HL-60/S4 treated with retinoic acid at 250 ng/mL for 4 days and 3 days (cell line): ENCODE results near the gene ARFRP1.

Source experiments
- in situ Hi-C: fragments of 300-500 bp; cut with MboI; formaldehyde crosslinking; loops from 2 replicates; pipeline ENCODE4 v1.7.0; 2022; ENCODE audit warnings: low sequenced_read_pairs

ARFRP1 gene, protein sequence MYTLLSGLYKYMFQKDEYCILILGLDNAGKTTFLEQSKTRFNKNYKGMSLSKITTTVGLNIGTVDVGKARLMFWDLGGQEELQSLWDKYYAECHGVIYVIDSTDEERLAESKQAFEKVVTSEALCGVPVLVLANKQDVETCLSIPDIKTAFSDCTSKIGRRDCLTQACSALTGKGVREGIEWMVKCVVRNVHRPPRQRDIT

DNA sequence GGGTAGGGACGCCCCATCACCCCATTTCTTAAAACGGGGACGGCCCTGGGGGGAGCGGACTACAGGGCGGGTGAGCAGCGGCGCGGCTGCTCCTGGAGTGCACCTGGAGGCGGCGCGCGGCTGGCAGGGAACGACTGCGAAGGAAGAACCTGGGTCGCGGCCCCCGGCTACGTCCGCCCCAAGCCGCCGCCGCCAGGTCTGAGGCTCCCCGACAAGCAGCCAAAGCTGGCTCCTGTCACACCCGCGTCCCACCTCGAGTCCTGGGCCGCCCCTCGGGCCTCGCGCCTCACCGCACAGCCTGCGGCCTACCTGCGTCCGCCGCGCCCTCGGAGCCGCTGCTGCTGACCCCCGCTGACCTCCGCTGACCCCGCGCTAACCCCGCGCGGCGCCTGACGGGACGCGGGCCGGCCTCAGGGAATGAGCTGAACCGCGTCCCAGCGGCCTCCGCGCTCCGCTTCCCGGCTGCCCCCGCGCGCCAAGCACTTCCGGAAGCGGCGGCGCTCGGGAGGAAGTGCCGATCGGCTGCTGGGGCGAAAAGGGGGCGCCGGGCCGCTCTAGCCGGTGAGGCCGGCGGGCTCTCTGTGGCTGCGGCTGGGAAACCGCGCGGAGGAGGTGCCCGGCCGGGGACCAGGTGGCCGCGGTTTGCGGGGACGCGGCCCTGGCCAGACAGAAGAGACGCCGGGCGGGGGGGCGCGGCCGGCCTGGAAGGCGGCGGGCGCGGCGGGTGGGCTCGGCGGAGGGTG is at the start of gene ARFRP1, which contains the start of gene ZGPAT:
Gene ARFRP1, minus strand, starts transcription at position 419 of the 743 bp plus-strand sequence. CDS start 885 bp downstream, outside the sequence.
Gene ZGPAT, plus strand, starts transcription at position 482 of the 743 bp plus-strand sequence. CDS start 542 bp downstream, outside the sequence.
- in situ Hi-C loops = no loop called here

DNA sequence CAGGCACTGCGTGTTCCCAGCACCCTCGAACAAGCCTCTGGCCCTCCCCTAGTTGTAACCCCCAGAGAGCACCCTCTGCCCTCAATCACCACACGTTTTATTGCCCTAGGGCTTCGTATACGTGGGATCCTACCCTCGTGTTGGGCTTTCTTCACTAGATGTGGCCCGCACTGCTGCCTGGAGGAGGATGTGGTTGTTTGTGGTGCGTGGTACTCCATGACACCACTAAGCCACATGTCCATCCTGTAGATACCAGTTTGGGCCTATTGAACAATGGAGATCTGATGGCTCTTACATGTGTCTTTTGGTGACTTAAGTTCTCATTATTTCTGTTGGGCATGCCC is 48.8 kb upstream of the ARFRP1 start:
- in situ Hi-C loops = no loop called here

DNA sequence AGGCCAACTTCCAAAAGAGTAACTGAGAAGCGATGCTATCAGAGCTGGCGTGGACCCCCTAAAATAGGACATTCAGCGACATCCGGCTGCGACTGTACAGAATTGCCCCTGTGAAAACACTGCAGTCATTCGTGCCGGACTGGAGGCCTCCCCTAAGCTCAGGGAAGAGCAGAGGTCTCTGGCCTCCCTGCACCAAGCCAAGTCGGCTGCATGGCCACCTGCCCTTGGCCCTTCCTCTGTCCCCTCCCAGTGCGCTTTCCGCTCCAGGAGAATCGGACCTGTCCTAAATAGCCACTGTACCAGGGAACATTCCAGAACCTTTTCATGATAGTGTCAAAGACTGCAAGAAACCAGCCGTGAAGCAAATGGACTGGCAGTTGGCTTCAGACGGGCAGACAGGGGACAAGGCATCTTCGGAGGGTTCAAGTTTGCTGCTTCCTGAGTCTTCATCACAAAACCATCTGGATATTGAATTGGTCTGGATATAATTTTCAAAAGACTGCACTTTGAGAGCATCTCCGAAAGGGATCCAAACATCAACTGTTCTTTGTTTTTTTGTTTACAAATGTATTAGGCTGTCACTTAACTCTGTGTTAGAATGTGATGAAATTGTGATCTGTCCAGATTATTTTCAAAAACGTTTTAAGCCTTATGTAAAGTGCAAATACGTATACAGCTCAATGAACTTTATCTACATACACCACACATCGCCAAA is 48.3 kb upstream of the ARFRP1 start:
- in situ Hi-C loops = no loop called here

DNA sequence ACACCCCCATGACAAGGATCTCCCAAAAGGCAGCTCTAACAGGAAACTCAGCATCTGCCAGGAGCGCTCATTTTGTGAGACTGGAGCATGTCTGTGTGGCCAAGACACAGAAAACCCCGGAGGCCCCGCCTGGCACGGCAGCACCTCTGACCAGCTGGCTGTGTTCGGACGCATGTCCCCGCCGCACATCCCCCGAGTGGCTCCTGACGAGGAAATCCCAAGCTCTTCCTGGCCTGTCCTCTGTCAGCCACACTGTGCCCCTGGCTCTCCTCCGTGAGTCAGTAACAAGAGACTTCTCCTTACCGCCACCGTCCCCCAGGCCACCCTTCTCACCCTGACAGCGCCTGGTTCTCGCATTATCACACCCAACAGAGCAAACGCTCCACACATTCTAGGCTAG is 46.2 kb upstream of the ARFRP1 start:
- in situ Hi-C loops = no loop called here

DNA sequence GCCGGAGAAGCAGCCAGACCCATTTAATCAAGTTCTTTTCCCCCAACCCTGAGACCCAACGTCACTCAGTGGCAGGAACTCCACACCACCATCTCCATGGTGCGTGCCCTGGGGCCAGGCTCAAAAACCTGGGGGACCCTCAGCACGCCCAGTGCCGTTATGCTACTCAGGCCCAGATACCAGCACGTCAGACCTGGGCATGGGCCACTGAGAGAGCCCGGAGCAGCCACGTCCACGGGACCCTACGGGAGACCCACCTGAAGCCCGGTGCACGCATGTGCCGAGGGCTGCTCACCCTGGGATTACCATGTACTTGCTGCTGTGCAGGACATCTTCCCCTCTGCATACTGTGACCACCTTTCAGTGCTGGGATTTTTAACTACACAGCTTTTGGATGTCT is 45.6 kb upstream of the ARFRP1 start:
- in situ Hi-C loops = no loop called here

DNA sequence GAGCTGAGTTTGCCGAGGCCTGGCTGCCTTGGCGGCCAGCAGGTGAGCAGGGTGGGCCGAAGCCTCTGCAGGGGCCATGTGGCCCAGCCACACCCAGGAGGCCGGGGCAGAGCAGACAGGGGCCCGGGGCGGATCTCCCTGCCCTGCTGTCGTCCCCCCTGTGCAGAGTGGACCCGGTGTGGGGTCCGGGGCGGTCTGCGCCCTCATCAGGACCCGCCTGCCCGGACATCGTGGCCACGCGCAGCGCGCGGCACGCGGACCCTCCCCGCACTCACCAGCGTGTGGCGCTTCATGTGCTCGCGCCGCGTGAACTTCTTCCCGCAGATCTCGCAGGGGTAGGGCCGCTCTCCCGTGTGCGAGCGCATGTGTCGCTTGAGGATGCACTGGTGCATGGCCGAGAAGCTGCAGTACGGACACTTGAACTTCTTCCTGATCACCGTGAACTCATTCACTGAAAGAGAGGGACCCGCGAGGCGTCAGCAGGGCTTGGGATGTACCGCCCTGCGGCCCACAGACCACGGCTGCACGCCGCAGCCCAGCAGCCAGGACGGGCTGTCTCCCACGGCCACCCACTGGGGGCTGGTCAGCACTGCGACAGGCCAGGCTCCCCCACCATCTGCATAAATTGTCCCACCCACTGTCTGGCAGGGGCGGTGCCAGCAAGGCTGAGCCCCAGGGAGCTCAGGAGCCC is 44.8 kb upstream of the ARFRP1 start:
- in situ Hi-C loops = no loop called here

DNA sequence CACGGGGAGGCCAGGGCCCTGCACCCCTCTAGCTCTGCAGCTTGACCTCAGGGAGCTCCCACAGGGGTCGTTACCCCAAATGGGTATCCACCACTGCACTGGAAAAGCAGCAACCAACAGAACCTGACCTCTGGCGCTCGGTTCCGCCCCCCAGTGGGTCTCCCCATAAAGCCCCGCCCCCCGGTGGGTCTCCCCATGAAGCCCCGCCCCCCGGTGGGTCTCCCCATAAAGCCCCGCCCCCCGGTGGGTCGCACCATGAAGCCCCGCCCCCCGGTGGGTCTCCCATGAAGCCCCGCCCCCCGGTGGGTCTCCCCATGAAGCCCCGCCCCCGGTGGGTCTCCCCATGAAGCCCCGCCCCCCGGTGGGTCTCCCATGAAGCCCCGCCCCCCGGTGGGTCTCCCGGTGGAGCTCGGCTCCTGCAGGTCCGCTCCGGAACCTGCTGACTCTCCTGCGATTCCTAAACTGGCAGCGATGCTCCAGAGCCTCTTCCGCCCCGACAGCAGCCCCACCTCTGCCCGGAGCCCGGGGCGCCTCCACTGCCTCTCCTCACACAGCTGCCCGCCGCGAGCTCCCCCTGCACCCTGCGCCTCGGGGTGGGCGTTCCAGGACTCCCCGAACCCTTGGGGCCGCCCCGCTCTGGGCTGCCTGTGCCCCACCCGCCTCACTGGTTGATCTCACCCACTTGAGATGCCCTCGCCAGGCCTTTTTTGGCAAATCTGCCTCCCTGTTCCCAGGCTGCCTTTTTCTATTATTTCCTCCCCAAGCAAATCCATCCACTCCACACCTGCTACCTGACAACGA is 43.9 kb upstream of the ARFRP1 start:
- in situ Hi-C loops = no loop called here

DNA sequence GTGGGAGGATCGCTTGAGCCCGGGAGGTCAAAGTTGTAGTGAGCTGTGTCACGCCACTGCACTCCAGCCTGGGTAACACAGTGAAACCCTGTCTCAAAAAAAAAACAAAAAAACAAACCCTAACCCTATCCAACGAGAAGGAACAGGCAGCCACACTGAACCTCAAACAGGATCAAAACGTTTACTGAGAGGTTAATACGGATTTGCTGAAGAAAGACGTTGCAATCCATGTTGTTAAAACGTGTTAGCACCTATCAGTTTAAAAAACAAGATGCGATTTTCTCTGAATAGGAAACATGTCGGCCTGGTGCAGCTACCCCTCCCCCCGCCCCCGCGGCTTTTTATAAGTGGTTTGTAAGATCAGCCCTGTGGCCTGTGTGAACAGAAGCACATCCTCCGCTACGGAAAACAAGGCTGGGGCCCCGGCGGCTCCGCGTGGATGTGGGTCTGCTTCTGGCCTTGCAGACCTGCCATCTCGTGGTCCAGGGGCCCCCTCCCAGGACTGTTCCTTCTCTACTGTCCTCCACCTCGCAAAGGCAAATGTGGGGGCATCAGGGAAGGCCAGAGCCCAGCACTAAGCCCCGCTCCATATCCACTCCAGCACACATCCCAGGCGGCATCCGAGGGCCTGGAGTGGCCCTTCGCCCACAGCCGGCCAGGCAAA is 43.2 kb upstream of the ARFRP1 start:
- in situ Hi-C loops = no loop called here

DNA sequence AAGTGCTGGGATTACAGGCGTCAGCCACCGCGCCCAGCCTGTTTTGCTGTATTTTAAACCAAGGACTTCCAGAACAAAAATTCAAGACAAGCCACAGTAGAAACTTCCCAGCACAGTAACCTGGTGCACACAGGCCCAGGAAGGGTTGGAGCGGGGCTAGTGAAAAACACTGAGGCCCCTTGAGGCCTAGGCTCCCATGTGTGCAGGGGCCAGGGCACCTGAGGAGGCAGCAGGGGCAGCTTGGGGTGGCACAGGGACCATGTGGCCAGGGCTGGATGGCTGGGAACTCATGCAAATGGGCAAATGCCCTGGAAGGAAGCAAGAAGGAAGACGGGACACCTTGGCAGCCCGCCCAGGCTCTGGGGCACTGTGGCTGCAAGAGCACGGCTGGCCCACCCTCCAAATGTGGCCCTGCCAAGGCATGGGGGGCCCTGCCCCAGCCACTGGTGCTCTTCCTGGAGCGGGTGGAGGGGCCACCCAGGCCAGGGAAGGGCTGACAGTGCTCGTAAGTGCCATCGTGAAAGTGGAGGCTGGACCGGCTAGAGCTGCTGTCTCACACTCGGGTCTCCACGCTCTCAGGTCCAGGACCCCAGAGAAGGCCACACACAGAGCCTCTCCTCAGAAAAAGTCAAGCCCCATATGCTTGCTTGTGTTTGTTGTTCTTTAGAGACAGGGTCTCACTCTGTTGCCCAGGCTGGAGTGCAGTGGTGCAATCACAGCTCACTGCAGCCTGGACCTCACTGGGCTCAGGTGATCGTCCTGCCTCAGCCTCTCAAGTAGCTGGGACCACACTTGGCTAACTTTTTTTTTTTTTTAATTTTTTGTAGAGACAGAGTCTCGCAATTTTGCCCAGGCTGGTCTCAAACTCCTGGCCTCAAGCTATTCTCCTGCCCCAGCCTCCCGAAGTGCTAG is 42.1 kb upstream of the ARFRP1 start:
- in situ Hi-C loops = no loop called here

DNA sequence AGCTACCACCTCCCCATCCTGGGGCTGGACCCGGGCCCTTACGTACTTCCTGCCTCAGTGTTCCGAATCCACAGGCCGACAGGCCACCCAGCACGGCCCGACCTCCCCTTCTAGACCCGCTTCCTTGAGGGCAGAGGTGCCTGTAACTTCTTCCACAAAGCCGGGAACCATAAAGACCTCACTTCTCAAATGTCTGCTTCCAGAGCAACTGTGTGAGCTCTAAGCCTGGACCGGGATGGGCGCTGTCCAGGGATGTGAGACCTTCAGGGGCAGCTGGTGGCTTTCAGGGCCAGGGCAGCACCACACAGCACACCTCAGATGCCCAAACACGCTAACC is 41.1 kb upstream of the ARFRP1 start:
- in situ Hi-C loops = no loop called here

DNA sequence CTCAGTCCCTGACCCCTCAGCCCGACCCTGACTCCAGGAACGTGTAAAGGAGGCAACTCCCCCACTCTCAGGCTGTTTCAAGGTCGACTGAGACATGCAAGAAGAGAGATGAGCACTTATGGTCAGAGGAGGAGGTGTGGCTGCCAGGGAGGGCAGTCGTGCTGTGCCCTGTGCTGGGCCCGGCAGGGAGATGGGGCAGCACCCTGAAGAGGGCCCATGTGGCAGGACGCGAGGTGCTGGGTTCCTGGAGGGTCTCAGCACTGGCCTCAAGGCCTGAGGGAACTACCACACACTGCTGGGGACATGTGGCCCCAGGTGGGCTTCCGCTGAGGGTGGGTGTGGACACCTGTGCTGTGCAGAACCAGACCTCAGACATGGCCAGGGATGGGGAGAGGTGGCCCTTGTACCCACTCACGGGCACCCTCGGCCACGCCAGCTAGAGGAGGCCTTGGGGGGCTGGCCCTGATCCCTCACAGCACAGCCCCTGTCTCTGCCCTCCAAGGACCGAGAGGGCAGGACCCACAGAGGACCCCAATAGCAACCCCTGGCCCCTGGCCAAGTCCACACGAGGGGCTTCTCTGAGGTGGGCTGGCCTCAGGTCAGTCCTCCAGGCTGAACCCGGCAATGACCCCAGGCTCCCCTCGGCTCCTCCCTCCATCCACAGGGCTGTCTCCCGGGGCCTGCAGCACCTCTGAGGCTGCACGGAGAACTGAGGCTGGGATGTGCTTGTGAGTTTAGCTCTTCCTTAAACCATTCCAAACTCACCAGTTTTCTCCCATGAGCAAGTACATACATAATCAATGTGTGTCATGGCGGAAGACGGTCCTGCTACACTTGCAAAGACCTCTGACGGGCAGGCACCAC is 40.5 kb upstream of the ARFRP1 start:
- in situ Hi-C loops = no loop called here

DNA sequence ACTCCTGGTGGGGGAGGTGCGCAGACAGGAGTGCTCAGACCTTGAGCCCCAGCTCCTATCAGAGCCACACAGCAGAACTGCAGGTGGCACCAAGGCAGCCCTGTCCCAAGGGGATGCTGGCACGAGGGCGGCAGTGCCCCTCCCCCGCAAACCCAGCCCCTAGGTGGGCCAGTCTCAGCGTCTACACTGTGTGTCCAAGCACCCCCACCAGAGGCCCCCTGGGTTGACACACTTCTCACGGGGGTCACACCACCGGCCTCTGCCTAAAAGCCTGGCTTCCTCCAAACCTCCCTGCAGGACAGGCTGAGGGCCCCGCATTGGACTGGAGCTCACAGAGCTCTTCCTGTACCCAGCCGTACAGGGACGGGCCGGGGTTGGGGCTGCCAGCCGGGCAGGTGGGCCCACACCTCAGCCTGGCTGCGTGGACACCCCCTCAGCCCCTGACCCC is 39.9 kb upstream of the ARFRP1 start:
- in situ Hi-C loops = no loop called here

DNA sequence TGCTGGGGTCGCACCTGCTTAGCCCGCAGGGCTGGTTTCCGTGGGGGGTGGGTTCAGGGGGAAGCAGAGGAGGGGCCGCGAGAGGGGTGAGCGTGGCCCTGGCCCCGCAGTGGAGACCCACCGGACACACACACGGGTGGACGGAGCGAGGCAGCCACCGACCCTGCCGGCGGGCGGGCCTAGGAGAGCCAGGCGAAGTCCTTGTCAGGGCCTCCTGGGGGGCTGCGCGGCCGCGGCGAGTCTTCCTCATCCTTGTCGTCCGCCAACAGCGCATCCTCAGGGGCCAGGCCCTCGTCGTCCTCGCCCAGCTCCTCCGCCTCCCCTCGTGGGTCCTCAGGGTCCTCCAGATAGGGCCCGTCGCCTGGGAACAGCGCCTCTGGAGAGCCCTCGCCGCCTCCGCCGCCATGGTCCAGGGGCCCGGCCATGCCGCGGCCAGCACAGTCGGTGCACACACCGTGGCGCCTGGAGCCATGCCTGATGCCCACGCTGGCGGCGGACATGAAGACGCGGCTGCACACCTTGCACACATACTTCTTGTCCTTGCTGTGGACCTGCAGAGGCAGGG is 39.1 kb upstream of the ARFRP1 start:
- in situ Hi-C loops = no loop called here

DNA sequence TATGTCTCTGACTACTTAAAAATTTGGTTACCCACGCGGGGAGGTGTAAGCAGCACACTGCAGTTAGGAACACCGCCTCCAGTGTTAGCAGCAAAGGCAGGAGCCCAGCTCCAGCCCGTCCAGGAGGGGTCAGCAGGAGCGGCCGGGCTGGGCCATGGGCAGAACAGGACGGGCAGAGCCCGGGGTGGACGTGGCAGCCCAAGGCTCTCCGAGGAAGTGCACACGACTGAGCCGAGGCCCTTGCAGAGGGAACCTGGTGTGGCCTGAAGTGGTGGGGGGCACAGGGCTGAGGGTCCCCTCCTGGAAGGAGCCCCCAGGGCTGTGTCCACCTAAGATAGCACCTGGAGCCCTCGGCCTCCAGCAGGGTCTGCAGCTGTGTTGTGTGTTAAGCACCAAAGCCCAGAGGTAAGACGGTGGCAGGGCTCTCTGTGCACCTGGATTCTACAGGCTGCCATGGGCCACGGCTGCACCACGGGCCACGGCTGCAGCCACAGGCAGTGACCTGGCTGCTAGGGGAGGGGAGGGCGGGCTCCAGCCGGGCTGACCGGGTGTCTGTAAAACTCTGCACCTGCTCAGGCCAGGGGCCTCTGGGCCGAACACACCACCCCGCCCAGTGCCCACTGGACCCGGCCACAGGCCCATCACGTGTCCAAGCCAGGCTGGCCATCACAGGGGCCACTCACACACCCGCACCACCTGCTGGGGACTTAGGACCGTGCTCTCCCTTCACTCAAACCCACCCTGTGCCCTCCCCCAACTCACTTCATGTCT is 38.4 kb upstream of the ARFRP1 start:
- in situ Hi-C loops = no loop called here

DNA sequence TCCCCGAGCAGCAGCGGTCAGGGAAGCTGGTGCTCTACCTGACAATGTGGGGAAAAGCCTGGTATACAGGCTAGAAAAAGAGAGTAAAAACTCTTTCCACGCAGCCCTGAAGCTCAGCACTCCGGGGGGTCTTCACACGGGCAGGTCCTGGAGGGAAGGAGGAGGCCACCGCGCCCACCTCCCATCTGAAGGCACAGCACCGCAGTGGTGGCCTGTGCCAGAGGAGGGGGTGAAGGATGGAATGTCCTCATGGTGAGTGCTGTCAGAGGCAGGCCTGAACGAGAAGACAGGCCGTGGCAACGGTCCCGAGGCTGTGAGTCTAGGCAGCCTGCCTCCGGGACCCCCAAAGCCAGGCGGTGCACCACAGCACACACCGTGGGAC is 37.6 kb upstream of the ARFRP1 start:
- in situ Hi-C loops = no loop called here

DNA sequence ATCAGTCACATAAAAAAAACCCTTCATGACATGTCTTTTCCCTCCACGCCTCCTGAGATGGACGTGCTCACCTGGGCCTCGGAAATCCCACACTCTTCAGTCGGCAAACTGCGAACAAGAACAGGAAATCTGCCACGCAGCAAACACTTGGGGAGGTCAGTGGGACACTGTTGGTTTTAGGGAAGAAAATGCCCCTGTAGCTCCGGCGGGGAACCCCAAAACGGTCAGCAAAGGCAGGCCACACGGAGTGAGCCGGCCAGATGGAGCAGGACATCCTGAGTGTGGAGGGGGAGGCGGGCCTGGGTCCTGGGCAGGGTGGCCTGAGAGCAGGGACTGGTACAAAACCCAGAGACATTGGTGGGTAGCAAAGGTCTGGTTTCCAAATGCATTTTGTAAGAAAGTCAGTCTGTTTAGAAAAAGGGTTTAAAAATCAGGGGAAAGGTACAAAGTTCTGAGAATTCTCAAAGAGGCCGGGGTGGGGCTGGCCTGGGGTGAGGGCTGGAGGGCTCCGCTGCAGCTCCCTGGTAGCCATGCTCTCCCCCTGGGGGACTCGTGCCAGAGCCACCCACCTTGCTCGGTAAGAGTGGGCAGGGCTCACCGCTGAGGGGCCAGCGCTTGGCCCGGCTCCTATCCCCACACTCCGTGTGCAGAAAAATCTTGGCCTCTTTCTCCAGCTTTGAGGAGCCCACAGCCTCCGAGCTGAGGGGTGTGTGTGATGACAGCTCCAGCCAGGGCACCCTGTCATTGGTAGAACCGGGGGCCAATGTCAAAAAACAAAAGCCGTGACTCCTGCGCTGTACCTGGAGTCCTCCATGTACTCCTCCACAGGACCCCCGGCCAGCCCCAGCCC is 37.0 kb upstream of the ARFRP1 start:
- in situ Hi-C loops = no loop called here
